HG02973 (cell line): ENCODE results near the gene SACS.

Experiments
- ATAC-seq: cut with Tn5 transposase; IDR thresholded peaks from one replicate; pipeline ENCODE4 v1.9.1; 2021; ENCODE audit warnings: moderate library complexity; ENCODE audit not compliant: unreplicated experiment

The SACS gene, protein sequence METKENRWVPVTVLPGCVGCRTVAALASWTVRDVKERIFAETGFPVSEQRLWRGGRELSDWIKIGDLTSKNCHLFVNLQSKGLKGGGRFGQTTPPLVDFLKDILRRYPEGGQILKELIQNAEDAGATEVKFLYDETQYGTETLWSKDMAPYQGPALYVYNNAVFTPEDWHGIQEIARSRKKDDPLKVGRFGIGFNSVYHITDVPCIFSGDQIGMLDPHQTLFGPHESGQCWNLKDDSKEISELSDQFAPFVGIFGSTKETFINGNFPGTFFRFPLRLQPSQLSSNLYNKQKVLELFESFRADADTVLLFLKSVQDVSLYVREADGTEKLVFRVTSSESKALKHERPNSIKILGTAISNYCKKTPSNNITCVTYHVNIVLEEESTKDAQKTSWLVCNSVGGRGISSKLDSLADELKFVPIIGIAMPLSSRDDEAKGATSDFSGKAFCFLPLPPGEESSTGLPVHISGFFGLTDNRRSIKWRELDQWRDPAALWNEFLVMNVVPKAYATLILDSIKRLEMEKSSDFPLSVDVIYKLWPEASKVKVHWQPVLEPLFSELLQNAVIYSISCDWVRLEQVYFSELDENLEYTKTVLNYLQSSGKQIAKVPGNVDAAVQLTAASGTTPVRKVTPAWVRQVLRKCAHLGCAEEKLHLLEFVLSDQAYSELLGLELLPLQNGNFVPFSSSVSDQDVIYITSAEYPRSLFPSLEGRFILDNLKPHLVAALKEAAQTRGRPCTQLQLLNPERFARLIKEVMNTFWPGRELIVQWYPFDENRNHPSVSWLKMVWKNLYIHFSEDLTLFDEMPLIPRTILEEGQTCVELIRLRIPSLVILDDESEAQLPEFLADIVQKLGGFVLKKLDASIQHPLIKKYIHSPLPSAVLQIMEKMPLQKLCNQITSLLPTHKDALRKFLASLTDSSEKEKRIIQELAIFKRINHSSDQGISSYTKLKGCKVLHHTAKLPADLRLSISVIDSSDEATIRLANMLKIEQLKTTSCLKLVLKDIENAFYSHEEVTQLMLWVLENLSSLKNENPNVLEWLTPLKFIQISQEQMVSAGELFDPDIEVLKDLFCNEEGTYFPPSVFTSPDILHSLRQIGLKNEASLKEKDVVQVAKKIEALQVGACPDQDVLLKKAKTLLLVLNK (N-terminal part only)

DNA sequence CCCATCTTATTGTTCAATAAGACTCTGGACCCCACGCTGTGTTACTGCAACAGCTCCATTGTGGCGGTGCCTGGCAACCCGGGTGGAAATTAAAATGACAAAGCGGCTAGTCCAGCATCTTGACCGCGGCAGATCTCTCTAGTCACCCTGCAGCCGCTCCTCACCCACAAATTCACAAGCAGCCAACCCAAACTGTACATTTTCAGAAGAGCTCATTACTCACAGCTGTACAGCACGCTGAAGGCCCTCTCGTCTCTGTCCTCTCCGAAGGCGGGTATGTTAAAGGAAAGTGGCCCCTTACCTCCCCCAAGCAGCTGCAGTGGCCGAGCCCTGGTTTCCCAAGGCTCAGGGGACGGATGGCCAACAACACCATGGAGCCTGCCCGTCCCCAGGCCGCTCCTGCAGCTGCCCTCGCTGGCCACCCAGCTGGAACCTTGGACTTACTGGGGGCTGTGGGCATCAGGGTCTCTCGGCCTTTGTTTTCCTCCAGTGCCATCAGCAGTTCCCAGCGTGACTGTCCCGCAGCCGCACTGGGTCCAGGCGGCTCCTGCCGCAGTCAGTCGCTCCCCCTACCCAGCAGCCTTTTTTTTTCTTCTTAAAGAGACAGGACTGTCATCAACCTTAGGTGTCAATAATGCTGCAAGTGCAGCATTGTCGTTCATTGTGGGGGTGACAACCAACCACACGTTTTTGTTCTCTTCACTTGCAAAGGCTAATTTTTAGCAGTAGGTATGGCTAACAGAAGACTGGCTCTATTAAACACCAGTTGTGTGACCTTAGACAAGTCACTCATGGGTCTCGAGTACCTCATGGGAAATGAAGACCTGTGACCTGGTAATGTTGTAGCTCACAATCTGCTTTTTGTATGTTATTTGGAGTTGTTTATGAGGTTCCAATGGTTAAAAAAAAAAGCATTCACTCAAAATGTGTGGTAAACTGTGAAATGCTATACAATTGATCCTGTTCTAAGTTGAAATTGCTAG is at the start of gene SACS:
SACS (minus strand) TSS at position 532 of the 983 bp plus-strand sequence. CDS start 22,463 bp downstream, outside the sequence.
- no peak for ATAC-seq

DNA sequence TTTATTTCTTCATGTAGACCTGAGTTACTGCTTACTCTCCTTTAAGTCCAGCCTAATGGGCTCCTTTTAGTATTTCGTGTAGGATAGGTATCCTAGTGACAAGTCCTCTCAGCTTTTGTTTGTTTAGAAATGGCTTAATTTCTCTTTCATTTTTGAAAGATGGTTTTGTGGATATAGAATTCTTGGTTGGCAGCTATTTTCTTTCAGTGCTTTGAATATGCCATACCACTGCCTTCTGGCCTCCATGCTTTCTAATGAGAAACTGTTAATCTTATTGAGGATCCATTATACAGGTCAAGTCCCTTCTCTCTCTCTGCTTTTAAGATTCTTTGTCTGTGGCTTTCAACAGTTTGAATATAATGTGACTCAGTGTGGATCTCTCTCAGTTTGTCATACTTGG is 46.8 kb upstream of the SACS start:
- ATAC-seq, result no peak

- ATAC-seq, result no peak
Measured at GRCh38 chr13:23477101-23477500, 43.6 kb upstream of the SACS start.

DNA sequence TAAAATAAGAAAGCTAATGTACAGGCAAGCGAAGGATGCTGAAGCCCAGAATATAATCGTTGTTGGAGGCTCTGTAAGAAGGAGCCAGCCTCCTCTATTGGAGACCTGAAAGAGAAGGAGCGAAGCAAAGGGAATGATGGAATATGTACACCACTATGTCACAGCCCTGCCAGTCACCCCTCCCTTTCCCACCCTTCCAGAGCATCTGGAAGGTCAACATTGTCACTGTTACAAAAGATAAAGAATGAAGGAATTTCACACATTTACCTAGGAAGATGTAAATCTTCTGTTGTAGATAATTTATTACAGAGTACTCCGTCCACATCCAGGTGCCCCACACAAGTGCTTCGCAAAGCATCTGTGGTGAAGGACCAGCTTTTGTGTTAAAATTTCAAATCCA is 39.7 kb upstream of the SACS start:
- no peak for ATAC-seq

GRCh38 chr13:23472189-23472588 is 38.7 kb upstream of the SACS start:
- no peak for ATAC-seq

- ATAC-seq, result no peak
Measured at GRCh38 chr13:23470790-23471614, 37.5 kb upstream of the SACS start.

DNA sequence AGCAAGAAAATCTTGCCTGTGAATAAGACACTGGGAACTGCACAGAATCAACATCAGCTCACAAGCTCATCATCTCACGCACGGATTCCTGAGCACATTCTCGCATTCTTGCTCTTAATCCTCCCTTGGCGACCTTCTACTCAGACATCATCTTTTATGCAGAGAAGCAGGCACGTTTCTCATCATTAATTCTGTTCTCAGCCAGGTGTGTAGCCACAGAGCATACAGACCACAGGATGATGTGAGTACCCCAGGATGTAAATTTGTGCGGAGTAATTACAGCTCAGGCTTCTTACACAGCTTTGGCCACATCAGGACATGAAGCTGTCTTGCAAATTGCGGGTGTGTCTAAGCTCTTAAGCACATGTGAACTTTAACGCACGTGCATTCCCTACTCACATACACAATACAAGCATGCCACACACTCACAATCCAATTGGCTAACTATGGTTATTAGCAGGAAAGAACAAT is 36.5 kb upstream of the SACS start:
- ATAC-seq, result no peak

DNA sequence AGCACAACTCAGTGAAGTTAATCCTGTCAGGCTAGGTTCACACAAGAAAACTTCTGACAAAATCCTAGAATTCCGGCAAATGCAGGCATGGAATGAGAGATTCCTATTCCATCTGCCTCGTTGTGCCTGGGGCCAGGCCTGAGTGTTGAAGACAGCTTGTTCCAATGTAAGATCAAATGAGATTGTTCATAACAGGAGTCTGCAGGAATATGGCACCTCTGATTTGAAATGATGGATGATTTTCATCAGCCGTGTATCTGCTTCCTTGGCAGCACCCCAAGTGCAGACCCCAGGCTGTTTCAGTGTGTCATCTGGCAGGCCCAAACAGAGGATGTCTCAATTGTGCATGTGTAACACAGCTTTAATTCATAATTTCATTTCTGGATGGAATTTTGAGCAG is 35.3 kb upstream of the SACS start:
- ATAC-seq, result no peak

GRCh38 chr13:23467932-23468278 is 34.4 kb upstream of the SACS start:
- ATAC-seq, result no peak

- ATAC-seq, result no peak
Measured at GRCh38 chr13:23467048-23467931, 33.8 kb upstream of the SACS start.

- peak; percentile 96 for ATAC-seq
Measured at GRCh38 chr13:23466144-23467002, 32.9 kb upstream of the SACS start.

DNA sequence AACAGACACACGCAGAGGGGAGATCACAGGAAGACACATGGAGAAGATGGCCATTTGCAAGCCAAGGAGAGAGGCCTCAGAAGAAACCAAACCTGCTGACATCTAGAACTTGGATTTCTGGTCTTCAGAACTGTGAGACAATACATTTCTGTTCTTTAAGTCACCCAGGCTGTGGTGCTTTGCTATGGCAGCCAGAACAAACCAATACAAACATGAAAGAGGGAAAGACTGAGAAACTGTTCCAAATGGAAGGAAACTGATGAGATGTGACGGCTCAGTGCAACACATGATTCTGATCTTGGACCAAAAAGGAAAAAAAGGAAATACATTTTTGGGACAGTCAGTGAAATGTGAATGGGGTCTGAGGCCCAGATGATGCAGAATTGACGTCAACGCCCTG is 30.2 kb upstream of the SACS start:
- ATAC-seq, result no peak

DNA sequence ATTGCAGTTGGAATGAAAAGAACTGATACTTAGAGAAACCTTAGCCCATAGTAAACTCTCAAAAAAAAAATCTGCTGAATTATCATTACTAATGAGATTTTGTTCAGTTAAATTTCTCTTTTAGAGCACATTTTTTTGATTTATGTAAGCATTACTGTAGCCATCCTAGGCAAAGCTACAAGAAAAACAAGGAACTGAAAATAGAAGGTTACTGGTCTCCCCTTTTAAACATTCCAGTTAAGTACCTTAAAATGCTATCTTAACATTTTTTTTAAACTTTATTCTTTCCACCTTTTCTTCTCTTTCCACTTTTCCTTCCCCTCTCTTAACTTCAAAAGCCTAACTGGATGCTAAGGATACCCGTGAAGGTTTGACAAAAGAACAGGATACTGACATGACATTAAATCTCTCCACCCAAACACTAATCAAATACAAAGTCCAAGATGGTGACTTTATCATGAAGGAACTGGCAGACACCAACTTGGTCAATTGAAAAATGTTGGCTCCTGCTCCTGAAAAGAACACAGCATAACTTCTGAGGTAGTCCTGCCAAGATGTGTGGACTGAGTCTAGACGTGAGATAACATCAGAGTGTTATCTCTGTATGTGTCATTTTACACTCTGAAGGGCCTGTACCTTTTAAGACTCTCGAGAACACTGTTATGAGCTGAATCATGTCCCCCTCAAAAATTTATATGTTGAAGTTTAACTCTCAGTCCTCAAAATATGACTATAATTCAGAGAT is 29.5 kb upstream of the SACS start:
- ATAC-seq, result no peak

DNA sequence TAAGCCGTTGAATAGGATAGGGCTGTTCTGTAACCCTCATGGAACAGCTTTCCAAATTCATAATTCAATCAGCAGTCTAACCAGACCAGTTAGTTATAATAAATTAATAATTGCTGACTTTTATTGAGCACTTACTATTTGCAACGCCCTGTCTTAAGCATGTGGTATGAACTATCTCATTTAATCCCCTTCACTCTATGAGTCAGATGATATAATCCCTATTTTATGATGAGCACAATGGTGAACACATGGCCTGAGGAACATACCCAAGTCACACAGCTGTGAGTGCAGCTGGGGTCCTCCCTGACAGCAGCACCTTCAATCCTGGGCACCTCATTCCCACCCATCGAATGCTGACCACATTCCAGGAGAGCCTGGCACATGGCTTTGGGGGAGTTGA is 28.0 kb upstream of the SACS start:
- no peak for ATAC-seq

DNA sequence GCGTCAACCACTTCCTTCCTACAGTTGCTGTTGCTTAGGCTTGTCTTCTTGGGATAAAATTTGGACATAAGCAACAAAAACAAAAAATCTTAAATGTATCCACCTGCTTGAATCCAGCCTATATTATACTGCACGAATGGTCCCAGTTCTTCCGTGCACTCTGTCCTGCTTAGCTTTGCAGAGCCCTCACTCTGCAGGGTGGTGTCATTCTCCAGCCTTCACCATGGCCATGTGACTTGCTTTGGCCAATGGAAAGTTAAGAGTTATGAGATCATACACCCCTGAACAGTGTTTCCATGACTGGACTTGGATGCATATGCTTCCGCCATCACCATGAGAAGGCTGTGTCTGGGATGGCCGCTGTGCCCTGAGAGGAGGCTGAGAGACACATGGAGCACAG is 27.4 kb upstream of the SACS start:
- ATAC-seq, result no peak

DNA sequence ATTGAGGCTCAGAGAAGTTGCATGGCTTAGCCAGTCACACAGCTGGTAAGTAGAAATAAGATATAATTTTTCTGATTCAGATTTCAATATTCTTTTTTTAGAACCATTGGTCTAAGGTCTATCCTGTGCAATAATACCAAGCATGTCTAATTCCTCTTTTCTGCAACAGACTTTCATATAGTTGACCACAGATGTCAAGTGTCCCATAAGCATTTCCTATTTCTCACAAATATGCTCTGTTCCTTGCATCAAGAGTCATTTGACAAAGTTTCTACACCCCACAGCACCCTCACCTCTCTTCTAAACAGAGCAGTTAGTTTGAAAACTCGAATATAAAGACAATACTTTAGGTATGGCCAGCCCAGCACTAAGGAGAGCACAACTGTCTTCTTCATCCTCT is 26.8 kb upstream of the SACS start:
- peak; percentile 66 for ATAC-seq

DNA sequence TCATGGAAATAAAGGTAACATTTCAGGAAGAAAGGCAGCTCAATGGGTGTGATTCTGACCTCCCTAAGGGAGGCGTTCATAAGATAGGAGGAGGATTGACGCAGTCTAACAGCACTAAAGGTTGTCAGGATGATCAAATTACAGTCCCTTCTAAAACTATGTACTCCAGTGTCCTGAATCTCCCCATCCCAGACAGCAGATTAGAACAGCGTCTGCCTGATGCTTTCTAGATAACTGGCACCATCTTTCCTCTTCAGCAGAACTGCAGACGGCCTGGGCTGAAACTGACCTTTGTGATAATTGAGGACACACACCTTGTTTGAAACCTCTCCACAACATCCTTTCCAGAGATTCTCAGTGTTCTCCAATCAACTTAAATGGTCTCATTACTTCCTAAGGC is 25.5 kb upstream of the SACS start:
- no peak for ATAC-seq
